Panc1 (cell line): ENCODE data around the gene PLEKHO2. TPM values are rescaled to one million over a fixed set of nuclear protein-coding genes. Genes with fewer than 3 reads are reported as not detected.
A peak's percentile ranks its signal among the peaks of the same experiment; 100 is the strongest.

Experiments
- ATAC-seq: fragments of 200-7000 bp; cut with Tn5 transposase; 2 replicates; pipeline ENCODE4 v1.9.1; 2020; ENCODE audit warnings: mild to moderate bottlenecking, moderate library complexity
- BruUV-seq: library from RNA; stranded (reverse); fragments of 400-500 nt; replicated peaks from 2 replicates; lab custom pipeline; 2021; lab: Mats Ljungman, UMichigan
- CTCF ChIA-PET: fragments of 300-600 bp; sonication (Branson Sonifier 250); formaldehyde crosslinking; loops from one replicate; lab custom pipeline; 2022; ENCODE audit warnings: antibody characterized with exemption; lab: Charles Lee
- POLR2A ChIA-PET: fragments of 300-600 bp; sonication (Branson Sonifier 250); formaldehyde crosslinking; loops from one replicate; lab custom pipeline; 2022; ENCODE audit warnings: antibody characterized with exemption; lab: Charles Lee
- DNase-seq: peaks from one replicate; pipeline ENCODE4 v3.0.0-alpha.2; 2010; ENCODE audit warnings: low read depth, low spot score
- H3K27ac ChIP-seq: 2 replicates; pipeline ENCODE4 v1.5.1; 2011; ENCODE audit warnings: mild to moderate bottlenecking, low read length, inconsistent platforms
- H3K27me3 ChIP-seq: fragments of 200-500 bp; sonication (Bioruptor generic); 2 replicates; pipeline ENCODE4 v1.6.0; 2014; ENCODE audit warnings: low read length, inconsistent platforms; ENCODE audit not compliant: control insufficient read depth, insufficient read depth
- H3K36me3 ChIP-seq: fragments of 200-500 bp; sonication (Bioruptor generic); 2 replicates; pipeline ENCODE4 v1.5.1; 2014; ENCODE audit warnings: inconsistent platforms, mild to moderate bottlenecking, low read length, moderate library complexity; ENCODE audit not compliant: control insufficient read depth, insufficient read depth
- H3K4me1 ChIP-seq: 2 replicates; pipeline ENCODE4 v1.5.1; 2011; ENCODE audit warnings: inconsistent platforms, mild to moderate bottlenecking, low read length, moderate library complexity; ENCODE audit not compliant: control insufficient read depth, insufficient read depth
- H3K4me3 ChIP-seq, 2 experiments: 2 replicates each; pipeline ENCODE4 v1.5.1; 2011 to 2012; ENCODE audit warnings: low read depth in 2 of 2, low read length in 2 of 2, mild to moderate bottlenecking in 2 of 2, inconsistent platforms in 1 of 2, moderate library complexity in 1 of 2
- H3K9me3 ChIP-seq: fragments of 200-500 bp; sonication (Bioruptor generic); 2 replicates; pipeline ENCODE4 v1.5.1; 2014; ENCODE audit warnings: low read depth, mild to moderate bottlenecking, inconsistent platforms, low read length, moderate library complexity; ENCODE audit not compliant: control insufficient read depth, insufficient read depth
- POLR2AphosphoS5 ChIP-seq: IDR thresholded peaks from 2 replicates; pipeline ENCODE4 v1.6.1; 2012; ENCODE audit warnings: mild to moderate bottlenecking, low read depth, low read length, moderate library complexity
- REST ChIP-seq, 2 experiments: IDR thresholded peaks; 2 replicates each; pipeline ENCODE4 v1.6.1; 2011 to 2012; ENCODE audit warnings: low read depth in 2 of 2, control low read depth in 1 of 2, low read length in 1 of 2, mild to moderate bottlenecking in 1 of 2, moderate library complexity in 1 of 2; ENCODE audit not compliant: insufficient read depth in 1 of 2
- SIN3A ChIP-seq: IDR thresholded peaks from 2 replicates; pipeline ENCODE4 v1.6.1; 2012; ENCODE audit warnings: low read depth, mild to moderate bottlenecking, low read length, moderate library complexity, borderline replicate concordance; ENCODE audit not compliant: insufficient read depth
- TCF7L2 ChIP-seq: IDR thresholded peaks from 2 replicates; pipeline ENCODE4 v1.6.1; 2011; ENCODE audit warnings: mild to moderate bottlenecking, low read depth, low read length, inconsistent platforms
- in situ Hi-C: cut with HindIII; loops from 2 replicates; pipeline ENCODE4 v1.10.0; 2016; ENCODE audit warnings: low sequenced_read_pairs, low pct_unique_long_range_greater_than_20kb
- intact Hi-C: fragments of 100-400 bp; cut with micrococcal nuclease; formaldehyde crosslinking; loops from one replicate; pipeline ENCODE4 v1.10.0; 2022; ENCODE audit not compliant: unreplicated experiment
- total RNA-seq: library from RNA; stranded (reverse); gene quantifications from one replicate; pipeline ENCODE4 v1.2.1, GENCODE V29; 2021; ENCODE audit not compliant: unreplicated experiment
- TF ChIP-seq, protein P1 (sequence below): fragments of 450-650 bp; IDR thresholded peaks from 2 replicates; pipeline ENCODE4 v1.5.1; 2017; ENCODE audit warnings: mild to moderate bottlenecking

The PLEKHO2 gene
- total RNA-seq, 1 experiment from 2014 or later: 11.1 TPM

DNA sequence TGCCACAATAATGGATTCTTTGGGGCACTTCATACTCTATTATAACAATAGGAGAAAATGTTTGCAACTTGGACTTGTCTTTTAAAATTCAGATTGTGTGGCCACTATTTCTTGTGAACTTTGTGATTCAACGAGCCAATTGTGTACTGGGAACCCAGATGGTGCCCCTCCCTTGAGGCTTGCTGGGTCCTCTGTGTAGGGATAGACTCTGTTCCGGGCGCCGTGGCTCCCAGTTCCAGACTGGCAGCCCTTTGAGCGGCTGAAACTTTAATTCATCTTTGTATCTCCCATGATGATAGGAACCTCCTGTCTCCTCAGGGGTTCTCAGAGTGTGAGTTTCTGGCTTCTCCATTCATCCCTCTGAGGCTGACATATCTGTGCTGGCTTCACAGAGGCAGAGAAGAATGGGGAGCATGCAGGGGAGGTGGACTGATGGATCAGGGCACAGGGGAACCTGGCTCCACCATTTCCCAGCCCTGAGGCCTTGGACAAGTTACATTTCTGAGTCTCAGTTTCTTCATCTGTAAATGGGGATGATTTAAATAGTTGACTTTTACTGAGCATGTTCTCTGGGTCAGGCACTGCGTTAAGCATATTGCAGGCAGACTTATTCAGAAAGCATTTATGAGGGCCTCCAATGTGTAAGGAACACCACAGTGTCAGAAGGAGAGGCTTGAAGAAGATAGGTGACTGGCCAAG is 54.8 kb downstream of the PLEKHO2 start:
- in situ Hi-C loops (no loop called here), intact Hi-C loops (no loop called here)
- H3K4me3 ChIP-seq: no peak overlapping the region
- H3K4me1 ChIP-seq: peaks cover 24% of the 10 kb centered on the region
- no TSS peak for BruUV-seq
- ATAC-seq (no peak), DNase-seq (no peak)
- POLR2A ChIA-PET: no interaction called here
- no peaks in the 10 kb centered on the region for H3K36me3 ChIP-seq
- H3K9me3 ChIP-seq: peaks cover 7% of the 10 kb centered on the region; the same call in 1 of the 2 replicates
- CTCF ChIA-PET: no interaction called here
- no peaks in the 10 kb centered on the region for H3K27me3 ChIP-seq
- H3K27ac ChIP-seq: 0 out of 2 replicates have a peak overlapping the region, but pooled peaks have one; percentile 23
- TF ChIP-seq POLR2AphosphoS5 (no peak), TCF7L2 (no peak), SIN3A (no peak), REST (IDR thresholded peaks at IDR 0.05; ENCODE audit: insufficient read depth in 1 of 2, low read depth in 2 of 2, low read length in 1 of 2) (no peak)
- TF ChIP-seq, protein P1, sequence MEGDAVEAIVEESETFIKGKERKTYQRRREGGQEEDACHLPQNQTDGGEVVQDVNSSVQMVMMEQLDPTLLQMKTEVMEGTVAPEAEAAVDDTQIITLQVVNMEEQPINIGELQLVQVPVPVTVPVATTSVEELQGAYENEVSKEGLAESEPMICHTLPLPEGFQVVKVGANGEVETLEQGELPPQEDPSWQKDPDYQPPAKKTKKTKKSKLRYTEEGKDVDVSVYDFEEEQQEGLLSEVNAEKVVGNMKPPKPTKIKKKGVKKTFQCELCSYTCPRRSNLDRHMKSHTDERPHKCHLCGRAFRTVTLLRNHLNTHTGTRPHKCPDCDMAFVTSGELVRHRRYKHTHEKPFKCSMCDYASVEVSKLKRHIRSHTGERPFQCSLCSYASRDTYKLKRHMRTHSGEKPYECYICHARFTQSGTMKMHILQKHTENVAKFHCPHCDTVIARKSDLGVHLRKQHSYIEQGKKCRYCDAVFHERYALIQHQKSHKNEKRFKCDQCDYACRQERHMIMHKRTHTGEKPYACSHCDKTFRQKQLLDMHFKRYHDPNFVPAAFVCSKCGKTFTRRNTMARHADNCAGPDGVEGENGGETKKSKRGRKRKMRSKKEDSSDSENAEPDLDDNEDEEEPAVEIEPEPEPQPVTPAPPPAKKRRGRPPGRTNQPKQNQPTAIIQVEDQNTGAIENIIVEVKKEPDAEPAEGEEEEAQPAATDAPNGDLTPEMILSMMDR: no peak

DNA sequence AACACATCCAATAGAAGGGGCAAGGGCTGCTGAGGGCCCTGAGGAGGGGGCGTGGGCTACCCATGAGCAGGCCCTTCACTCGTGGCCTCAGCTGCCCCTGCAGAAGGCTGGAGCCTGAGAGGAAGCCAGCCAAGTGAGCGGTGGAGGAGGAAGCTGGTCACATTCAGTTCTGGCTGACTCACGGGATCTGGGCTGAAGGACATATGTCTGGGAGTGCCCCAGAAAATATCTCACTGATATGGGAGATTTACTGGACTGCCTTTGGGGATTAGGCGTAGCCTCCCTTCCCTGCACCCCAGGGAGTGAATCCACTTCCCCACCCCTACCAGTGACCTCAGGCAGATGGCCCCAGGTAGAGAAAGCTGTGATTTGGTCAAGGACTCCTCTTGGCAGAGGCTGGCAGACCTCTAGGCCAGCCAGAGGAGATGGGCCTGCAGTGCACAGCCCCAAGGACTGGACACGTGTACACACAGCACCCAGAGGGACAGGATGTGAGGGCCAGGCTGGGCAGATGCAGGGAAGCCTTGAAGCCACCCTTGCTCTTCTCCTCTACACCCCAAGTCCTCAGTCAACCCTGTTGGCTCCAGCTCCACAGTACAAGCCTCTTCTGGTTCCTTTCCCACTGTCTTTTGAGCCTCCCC is 55.8 kb downstream of the PLEKHO2 start:
- H3K27ac ChIP-seq: peak overlapping the region; percentile 9; the same call in 1 of the 2 replicates
- intact Hi-C loops (no loop called here), in situ Hi-C loops (no loop called here)
- DNase-seq (no peak), ATAC-seq (peak; percentile 62)
- BruUV-seq: no TSS peak
- peaks cover 24% of the 10 kb centered on the region for H3K4me1 ChIP-seq
- ChIA-PET POLR2A (interaction anchor here (0.6 kb wide), 1 partner anchor 18 kb away, joined by 3 read pairs; no protein-coding TSS in a partner anchor), CTCF (no interaction called here)
- TF ChIP-seq POLR2AphosphoS5: no peak
- no peak for TF ChIP-seq SIN3A
- no peak for TF ChIP-seq REST (IDR thresholded peaks at IDR 0.05; ENCODE audit: insufficient read depth in 1 of 2, low read depth in 2 of 2, low read length in 1 of 2)
- TF ChIP-seq, protein P1: no peak
- no peak for TF ChIP-seq TCF7L2
- no peaks in the 10 kb centered on the region for H3K36me3 ChIP-seq
- H3K4me3 ChIP-seq: no peak overlapping the region
- no peaks in the 10 kb centered on the region for H3K27me3 ChIP-seq
- peaks cover 7% of the 10 kb centered on the region; the same call in 1 of the 2 replicates for H3K9me3 ChIP-seq
